Measurements from ENCODE around the gene GABRE. TPM values are rescaled to one million over a fixed set of nuclear protein-coding genes. Genes with fewer than 3 reads are reported as not detected.
"Not testable (repeated sequence)": the region's sequence is repeated elsewhere in the genome, so short reads cannot be mapped to it uniquely, and the experiment has no call there.

Gene GABRE
- polyA plus RNA-seq, 4 donors, result 5.9 to 9.6 (median 7.9) TPM

GRCh38 chrX:151973060-151973661 is 1.3 kb downstream of the GABRE start:
- DNase-seq (ENCODE audit: low read depth in 4 of 4, low spot score in 3 of 4), result no peak

GRCh38 chrX:151970661-151971060 is 3.8 kb downstream of the GABRE start:
- DNase-seq (ENCODE audit: low read depth in 4 of 4, low spot score in 3 of 4), result no peak

GRCh38 chrX:151970027-151970426 is 4.4 kb downstream of the GABRE start:
- no peak for DNase-seq (ENCODE audit: low read depth in 4 of 4, low spot score in 3 of 4)

GRCh38 chrX:151966236-151966635 is 8.2 kb downstream of the GABRE start:
- no peak for DNase-seq (ENCODE audit: low read depth in 4 of 4, low spot score in 3 of 4)

- no peak for DNase-seq (ENCODE audit: low read depth in 4 of 4, low spot score in 3 of 4)
Measured at GRCh38 chrX:151962034-151962433, 12.4 kb downstream of the GABRE start.

GRCh38 chrX:151958101-151958500 is 16.4 kb downstream of the GABRE start:
- no peak for DNase-seq (ENCODE audit: low read depth in 4 of 4, low spot score in 3 of 4)

- no peak for DNase-seq (ENCODE audit: low read depth in 4 of 4, low spot score in 3 of 4)
Measured at GRCh38 chrX:151954730-151955129, 19.7 kb downstream of the GABRE start.

- DNase-seq (ENCODE audit: low read depth in 4 of 4, low spot score in 3 of 4), result no peak
Measured at GRCh38 chrX:151938172-151938571, 36.3 kb downstream of the GABRE start.

- no peak for DNase-seq (ENCODE audit: low read depth in 4 of 4, low spot score in 3 of 4)
Measured at GRCh38 chrX:151935358-151935757, 39.1 kb downstream of the GABRE start.

GRCh38 chrX:151929126-151929525 is 45.4 kb downstream of the GABRE start:
- no peak for DNase-seq (ENCODE audit: low read depth in 4 of 4, low spot score in 3 of 4)

- no peak for DNase-seq (ENCODE audit: low read depth in 4 of 4, low spot score in 3 of 4)
Measured at GRCh38 chrX:151923648-151924047, 50.8 kb downstream of the GABRE start.

GRCh38 chrX:151922692-151923091 is 51.8 kb downstream of the GABRE start:
- DNase-seq (ENCODE audit: low read depth in 4 of 4, low spot score in 3 of 4), result no peak

- no peak for DNase-seq (ENCODE audit: low read depth in 4 of 4, low spot score in 3 of 4)
Measured at GRCh38 chrX:151921866-151922265, 52.6 kb downstream of the GABRE start.

- no peak for DNase-seq (ENCODE audit: low read depth in 4 of 4, low spot score in 3 of 4)
Measured at GRCh38 chrX:151921292-151921691, 53.2 kb downstream of the GABRE start.

GRCh38 chrX:151920530-151920929 is 53.9 kb downstream of the GABRE start:
- DNase-seq (ENCODE audit: low read depth in 4 of 4, low spot score in 3 of 4), result no peak

- no peak for DNase-seq (ENCODE audit: low read depth in 4 of 4, low spot score in 3 of 4)
Measured at GRCh38 chrX:151920101-151920500, 54.4 kb downstream of the GABRE start.

GRCh38 chrX:151919610-151920009 is 54.9 kb downstream of the GABRE start:
- DNase-seq (ENCODE audit: low read depth in 4 of 4, low spot score in 3 of 4), result no peak

GRCh38 chrX:151918736-151919135 is 55.7 kb downstream of the GABRE start:
- DNase-seq (ENCODE audit: low read depth in 4 of 4, low spot score in 3 of 4), result not testable (repeated sequence)

- DNase-seq (ENCODE audit: low read depth in 4 of 4, low spot score in 3 of 4), result no peak
Measured at GRCh38 chrX:151912780-151913179, 61.7 kb downstream of the GABRE start, which contains the start of gene MAGEA4. Gene MAGEA4 (plus strand): TSS chrX:151912889. CDS start chrX:151923665, 10,776 bp downstream.

- DNase-seq (ENCODE audit: low read depth in 4 of 4, low spot score in 3 of 4), result no peak
Measured at GRCh38 chrX:151912221-151912620, 62.3 kb downstream of the GABRE start.

GRCh38 chrX:151904989-151905388 is 69.5 kb downstream of the GABRE start:
- no peak for DNase-seq (ENCODE audit: low read depth in 4 of 4, low spot score in 3 of 4)
